Suprapubic skin (tissue), 4 donors: ENCODE data around the gene KLHL12.

Source experiments
- EP300 ChIP-seq: sonication (generic); formaldehyde crosslinking; IDR thresholded peaks from one replicate; pipeline ENCODE4 v1.6.1; 2017; ENCODE audit warnings: antibody characterized with exemption
- POLR2A ChIP-seq, 2 donors: fragments of 450-650 bp; IDR thresholded peaks; one replicate each; pipeline ENCODE4 v1.6.1; 2017; ENCODE audit warnings: antibody characterized with exemption in 2 of 2, mild to moderate bottlenecking in 2 of 2, moderate library complexity in 2 of 2
- POLR2AphosphoS5 ChIP-seq, 3 donors: sonication (generic); formaldehyde crosslinking; IDR thresholded peaks; one replicate each; pipeline ENCODE4 v1.6.1; 2017; ENCODE audit warnings: antibody characterized with exemption in 3 of 3
- TF ChIP-seq, protein P1 (sequence below), 2 donors: fragments of 200-600 bp in 1 of 2; fragments of 450-650 bp in 1 of 2; sonication (generic) in 1 of 2; IDR thresholded peaks; one replicate each; pipeline ENCODE4 v1.5.1; 2016 to 2019; ENCODE audit warnings: antibody characterized with exemption in 2 of 2, mild to moderate bottlenecking in 1 of 2, moderate library complexity in 1 of 2

DNA sequence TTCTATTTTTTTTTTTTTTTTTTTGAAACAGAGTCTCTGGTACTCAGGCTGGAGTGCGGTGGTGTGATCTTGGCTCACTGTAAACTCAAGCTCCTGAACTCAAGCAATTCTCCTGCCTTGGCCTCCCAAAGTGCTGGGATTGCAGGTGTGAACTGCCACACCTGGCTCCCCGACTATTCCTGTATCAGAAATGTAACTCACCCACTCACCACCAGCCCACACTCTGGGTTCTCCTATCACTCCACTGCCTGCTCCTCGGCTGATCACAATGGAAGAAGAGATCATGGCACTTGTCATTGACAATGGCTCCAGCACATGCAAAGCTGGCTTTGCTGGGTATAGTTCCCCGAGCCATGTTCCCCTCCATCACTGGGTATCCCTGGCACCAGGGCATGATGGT is 54.0 kb downstream of the KLHL12 start:
- TF ChIP-seq, protein P1, sequence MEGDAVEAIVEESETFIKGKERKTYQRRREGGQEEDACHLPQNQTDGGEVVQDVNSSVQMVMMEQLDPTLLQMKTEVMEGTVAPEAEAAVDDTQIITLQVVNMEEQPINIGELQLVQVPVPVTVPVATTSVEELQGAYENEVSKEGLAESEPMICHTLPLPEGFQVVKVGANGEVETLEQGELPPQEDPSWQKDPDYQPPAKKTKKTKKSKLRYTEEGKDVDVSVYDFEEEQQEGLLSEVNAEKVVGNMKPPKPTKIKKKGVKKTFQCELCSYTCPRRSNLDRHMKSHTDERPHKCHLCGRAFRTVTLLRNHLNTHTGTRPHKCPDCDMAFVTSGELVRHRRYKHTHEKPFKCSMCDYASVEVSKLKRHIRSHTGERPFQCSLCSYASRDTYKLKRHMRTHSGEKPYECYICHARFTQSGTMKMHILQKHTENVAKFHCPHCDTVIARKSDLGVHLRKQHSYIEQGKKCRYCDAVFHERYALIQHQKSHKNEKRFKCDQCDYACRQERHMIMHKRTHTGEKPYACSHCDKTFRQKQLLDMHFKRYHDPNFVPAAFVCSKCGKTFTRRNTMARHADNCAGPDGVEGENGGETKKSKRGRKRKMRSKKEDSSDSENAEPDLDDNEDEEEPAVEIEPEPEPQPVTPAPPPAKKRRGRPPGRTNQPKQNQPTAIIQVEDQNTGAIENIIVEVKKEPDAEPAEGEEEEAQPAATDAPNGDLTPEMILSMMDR (IDR thresholded peaks at IDR 0.05) = no peak
- no peak for TF ChIP-seq POLR2A (IDR thresholded peaks at IDR 0.05)
- no peak for TF ChIP-seq POLR2AphosphoS5 (IDR thresholded peaks at IDR 0.05)
- no peak for TF ChIP-seq EP300
